ENCODE data around the gene LRRC37A3.
"Not testable (repeated sequence)": the region's sequence is repeated elsewhere in the genome, so short reads cannot be mapped to it uniquely, and the experiment has no call there.

GRCh38 chr17:64836623-64837017, 82.7 kb downstream of the LRRC37A3 start:
- TF ChIP-seq CTCF (conservative IDR thresholded peaks at IDR 0.05); EZH2 (IDR thresholded peaks at IDR 0.05; ENCODE audit: low read depth): not testable (repeated sequence)

Data from PC-9 (cell line).